ENCODE results near the gene IFIT3.

IFIT3 gene

DNA sequence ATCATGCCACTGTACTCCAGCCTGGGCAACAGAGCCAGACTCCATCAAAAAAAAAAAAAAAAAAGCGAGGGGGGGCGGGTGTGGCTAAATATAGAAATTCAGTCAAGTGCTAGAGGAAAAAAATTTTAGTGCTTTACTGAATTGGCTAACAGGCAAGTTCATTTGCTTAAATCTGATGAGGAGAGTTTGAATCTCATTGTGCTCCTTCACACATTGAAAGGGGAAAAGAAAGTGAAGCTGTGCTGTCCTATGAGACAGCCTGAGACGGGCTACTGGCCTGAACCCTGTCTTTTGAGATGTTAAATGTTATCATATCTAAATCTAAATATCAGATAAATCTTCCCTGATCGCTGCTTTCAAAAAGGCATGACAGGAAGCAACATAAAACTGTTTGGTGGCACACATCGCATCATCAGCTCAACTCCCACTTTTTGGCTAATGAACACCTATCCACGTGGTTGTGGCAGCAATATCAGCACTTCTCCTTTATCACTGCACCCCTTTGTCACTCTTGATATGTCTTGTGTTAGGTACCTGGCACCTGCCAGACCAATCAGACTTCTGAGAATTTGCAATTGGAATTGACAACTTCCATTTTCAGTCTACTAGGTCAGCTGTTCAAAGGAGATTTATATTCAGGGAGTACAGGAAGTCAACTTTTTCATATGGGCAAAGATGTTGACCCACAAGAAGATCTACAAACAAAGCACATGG, 36.1 kb downstream of the IFIT3 start:
- DNase-seq: no peak

DNA sequence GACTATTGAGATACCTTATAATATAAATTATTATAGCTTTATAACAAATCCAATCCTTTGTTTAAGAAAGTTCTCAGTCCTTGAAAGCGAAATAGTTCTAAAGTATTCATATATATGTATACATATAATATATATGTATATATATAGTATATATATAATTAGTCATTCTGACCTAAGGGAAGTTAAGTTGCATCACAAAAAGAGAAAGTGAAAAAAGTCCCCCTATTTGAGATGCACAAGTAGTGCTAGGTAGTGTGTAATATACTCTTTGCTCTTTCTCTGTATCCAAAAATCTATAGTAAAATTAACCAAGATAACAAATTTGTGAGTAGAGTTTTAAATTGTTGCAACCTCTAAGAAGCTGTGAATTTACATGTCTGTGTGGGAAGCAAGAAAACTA, 36.7 kb downstream of the IFIT3 start:
- DNase-seq: no peak

DNA sequence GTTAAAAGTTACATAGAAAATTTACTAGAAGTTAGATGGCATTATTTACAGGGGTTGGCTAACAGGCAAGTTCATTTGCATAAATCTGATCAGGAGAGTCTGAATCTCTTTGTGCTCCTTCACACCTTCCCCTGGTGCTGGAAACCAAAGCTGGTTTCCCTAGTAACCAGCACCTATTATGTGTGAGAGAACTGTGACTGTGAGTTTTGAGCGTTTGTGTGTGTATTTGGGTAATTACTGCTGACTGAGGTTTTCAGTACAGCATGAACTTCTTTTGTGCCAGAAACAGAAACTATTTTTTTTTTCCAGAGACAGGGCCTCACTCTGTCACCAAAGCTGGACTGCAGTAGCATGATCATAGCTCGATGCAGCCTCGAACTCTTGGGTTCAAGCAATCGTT, 39.7 kb downstream of the IFIT3 start:
- DNase-seq: no peak

DNA sequence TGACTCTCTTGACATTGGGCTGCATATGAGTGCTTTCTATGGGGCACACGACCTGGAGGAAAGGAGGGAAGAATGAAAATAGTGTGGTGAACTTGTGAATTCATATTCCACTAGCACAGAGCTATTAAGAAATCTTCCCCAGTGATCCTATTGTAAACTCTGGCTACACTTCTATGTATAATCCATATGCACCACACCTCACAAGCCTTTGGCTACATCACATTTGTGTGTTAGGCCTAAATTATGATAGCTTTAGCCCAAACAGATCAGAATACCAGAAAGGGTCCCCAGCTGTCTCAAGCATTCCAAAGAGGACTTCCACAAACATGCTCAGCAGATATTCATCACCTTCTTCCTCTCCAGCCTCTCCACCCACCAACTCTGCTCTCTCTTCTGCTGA, 40.3 kb downstream of the IFIT3 start:
- DNase-seq: no peak

DNA sequence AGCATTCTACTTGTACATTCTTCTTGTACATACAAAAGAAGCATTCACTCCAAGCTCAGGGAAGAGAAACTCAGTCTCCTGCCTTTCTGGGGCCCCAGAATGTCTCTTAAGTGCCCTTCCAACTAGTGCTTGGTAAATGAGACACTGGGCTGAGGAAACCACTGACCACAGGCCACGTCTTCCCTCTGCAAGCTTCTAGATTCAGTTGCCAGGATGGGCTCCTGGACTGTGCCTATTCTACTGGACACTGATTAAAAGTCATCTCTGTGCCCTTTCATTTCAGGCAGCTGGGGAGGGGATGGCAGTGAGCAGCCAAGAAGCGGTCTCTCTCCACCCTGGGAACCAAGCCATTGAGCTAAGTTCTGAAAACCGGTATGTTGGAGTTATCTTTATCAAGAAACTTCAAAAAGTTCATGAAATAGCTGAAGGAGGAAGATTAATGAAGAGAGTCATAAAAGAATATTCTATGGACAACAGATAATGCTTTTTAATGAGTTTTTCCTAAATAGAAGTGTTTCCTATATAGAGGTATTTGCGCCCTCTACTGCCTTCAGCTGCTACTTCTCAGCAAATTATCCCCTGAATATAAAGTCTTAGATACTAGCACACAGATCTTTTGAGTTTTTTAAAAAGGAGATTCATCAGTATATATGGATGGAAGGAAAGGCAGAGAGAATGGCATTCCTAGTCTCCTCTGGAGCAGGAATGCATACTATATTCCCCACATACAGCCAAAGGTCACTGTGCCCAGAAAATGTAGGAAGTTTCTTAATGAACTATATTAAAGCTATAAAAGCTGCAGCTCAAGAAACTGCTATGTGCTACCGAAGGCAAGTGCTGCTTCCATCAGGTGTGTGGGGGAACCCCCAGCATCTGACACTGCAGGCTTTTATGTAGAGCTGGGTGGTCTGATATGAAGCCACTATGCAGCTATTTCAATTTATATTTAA, 41.6 kb downstream of the IFIT3 start:
- no peak for DNase-seq

DNA sequence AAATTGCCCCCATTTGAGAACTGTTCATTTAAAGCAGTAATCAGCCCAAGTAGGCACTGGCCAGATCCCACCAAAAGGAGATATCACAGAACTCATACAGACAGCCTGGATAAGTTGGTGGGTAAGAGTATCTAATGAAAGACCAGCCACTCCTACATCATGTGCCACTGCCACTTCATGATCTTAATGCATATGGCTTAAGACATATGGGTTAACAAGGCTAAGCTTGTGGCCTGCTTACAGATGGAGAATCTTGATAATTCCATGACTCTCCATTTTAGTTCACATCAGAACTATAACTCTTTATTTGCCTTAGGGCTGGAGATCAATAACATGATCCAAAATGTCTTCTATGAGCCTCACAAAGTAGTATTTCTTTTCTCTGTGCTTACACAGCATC, 43.3 kb downstream of the IFIT3 start:
- DNase-seq: no peak

DNA sequence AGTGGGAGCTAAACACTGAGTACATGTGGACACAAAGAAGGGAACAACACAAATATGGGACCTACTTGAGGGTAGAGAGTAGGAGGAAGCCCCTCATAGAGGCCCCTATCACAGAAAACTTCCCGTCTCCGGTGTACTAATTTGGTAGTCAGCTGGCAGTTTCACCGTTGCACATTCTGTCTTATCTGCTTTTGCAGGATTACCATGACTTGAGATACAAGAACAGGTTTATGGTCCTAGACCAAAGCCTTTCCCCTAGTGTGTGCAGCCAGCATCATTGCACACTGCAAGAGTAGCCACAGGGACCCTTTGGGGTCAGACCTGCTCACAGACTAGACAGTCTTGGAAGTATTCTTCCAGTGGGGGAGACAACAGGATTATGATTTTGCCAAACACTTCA, 44.2 kb downstream of the IFIT3 start:
- no peak for DNase-seq

DNA sequence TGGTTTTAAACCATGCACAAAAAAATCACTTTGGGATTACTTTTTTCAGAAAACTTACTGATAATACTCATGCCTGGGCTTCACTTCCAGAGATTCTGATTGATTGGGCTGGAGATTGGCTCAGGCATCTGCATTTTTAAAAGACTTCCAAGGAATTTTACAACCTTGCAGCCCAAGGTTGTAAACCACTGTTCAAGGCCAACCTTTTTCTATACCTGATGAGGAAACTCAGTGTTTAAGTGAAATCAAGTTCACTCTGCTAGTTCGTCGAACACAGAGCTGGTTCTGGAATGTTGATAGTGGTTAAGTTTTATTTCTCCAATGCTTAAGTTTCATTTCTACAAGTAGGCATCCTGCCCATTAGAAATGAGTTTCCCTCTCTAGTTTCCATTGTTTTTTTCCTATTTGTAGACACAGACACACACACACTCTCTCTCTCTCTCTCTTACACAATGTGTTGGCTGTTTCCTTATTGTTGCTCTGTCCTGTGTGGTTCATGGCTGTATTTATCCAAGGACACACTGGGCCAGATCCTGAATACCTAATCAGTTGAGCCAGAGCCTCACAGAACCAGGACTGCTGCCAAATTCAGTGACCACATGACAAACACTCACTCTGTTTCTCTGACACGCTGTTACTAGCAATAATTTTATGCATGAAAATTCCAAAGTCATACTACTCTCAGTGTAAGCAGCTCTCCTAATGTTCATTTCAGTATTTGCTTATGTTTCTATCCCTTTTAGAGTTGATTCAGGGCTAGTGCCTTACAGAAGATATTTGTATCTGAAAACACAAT, 46.3 kb downstream of the IFIT3 start:
- no peak for DNase-seq

DNA sequence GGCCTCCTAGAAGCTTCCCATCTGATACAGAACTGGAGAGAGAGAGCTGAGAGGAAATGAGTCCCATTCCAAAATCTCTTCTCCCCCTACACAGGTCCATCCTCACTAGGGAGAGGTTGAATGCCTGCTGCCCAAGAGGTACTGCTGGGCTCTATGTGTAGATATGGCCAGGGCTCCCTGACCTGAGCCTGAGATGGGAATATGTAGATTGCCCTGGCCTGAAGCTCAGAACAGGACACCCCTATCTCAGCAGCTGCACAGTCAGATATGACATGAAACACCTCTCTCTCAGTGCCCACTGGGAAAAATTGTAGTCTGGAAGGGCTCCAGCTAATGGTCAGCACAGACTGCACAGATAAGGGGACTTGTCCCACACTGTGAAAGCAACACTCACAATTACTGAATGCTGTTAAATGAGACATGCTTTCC, 46.9 kb downstream of the IFIT3 start:
- DNase-seq: no peak

DNA sequence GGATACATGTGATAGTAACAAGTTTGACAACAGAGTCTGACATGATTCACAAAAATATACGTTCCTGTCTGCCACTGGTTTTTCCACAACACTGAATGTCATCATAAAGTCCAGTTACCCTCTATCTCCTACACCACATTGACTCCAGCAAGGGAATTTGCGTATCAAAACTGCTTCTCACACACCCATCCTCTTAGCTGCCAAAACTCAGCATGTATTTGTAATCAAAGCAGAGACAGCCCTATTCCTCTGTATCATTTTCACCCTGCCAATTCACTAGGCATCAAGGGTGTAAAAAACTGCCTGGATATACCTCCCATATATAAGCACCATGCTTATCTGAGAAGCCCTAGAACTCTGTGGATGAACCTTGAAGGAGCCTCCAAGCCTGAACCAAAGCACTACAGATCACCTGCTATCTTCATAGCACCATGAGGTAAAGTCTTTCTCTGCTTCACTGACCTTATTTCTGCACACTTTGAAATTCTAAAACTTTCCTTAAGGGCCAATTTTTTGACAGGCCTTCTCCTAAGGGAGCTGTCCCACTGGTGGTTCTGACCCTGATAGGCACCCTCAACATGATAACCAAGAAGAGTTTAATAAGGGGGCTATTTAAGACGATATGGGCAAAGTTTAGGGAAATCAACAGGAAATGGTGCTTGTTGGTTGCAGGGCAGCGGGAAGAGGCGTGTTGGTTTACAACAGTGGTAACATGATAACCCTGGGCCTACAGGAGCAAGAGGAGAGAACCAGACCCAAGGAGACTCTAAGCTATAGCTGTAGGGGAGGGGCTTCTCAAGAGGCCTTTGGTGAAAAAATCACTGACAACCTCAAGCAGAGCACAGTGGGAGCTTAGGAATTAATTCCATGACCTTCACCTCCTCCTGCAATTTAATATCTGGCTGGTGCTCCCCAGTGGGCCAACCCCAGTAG, 50.2 kb downstream of the IFIT3 start, which contains the start of gene IFIT1B:
Gene IFIT1B (plus strand): TSS at position 352 of the 933 bp plus-strand sequence. CDS start 80 bp downstream, at position 432.
- DNase-seq: no peak

DNA sequence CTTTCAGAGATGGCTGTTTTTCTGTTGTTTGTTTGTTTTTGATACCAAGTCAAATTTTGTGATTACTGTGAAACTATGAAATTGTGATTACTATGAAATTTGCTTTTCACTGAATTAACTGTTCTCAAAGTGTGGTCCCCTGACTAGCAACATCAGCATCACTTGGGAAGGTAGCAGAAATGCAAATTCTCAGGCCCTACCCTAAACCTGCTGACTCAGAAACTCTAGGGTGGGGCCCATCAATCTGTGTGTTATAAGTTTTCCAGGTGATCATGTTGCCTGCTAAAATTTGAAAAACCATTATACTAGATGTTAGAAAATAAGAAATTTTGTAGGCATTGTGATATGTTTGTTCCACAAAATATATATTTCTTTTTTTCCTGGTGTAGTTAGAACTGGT, 51.3 kb downstream of the IFIT3 start:
- DNase-seq: no peak

DNA sequence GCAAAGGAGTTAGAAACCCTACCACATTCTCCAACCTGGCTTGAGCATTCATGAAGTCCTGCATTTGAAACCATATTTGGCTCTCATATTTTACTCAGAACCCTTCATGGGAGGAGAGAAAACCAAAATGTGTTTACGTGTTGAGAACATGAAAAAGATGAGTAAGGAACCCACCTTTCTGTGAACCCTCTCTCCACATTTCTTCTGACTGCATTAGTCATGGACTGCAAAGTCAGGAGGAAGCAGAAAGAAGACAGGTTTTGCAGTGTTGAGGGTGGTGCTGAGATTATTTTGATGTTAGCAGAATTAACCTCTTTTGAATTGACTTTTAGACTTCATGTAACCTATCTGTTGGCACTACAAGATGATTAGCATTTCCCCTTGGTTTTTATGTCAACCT, 55.0 kb downstream of the IFIT3 start:
- no peak for DNase-seq

DNA sequence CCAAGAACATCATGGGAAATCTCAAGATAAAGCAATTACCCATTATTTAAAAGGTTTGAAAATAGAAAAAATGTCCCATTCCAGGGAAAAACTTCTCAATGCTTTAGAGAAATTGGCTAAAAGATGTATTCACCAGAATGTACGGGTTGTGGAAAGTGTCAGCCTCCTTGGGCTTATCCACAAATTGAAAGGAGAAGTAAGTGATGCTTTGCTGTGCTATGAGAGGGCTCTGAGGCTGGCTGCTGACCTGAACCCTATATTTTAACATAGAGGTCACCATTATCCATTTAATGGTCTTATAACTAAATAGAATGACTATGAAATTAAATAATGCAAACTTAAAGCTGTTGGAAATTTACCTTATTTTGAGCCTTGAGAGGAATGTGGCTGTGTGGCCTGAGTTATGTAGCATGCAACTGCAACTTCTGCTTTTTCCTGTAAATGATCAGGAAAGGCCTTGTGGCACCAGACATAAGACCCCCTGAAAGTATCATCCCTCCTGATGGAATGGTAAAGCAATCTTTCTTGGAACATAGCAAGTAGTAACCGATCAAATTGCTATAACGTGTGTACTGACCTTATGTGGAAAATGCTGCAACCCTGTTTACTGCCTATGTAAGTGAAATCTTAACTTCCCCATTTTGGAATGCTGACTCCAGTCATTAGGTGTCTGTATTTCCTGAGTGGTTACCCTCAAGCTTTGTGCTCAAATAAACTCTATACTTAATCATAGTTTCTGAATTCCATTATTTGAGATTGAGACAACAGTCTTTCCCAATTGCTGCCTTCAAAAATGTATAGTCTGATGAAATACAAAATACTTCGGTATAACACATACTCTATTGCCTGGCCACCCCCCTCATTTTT, 56.9 kb downstream of the IFIT3 start:
- no peak for DNase-seq

DNA sequence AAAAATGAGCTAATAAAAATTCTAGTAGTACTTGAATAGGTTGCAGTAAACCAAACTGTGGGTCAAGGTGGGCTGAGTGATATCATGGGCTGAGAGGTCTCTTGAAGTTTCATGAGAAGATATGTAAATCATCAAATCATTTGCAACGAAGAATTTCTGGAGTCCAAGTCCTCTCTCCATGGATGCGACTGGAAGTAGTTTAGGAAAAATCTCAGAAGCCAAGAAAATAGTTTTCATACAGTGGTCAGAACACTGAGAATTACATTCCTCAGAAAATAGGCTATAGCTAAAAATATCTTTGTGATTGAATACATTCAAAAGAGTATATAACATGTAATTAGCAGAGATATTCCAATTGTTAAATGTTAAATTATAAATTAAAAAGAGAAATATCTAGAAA, 61.0 kb downstream of the IFIT3 start:
- no peak for DNase-seq

DNA sequence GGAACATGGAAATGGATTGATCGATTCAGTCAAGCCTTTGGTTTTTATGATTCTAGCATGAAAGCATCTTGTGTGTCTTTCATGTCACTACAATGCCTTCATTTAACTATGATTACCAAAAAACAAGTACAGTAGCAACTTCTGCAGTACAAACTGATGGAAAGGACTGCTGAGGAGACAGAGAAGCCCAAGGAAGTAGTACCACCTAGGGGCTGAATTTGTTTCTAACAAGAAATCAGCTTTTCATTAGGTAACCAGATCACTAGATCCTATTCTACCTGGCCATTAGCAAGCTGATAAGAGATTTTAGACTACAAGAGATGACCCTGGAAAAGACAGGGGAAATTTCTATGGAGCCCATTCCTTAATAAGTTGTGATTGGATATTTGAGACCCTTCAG, 61.5 kb downstream of the IFIT3 start:
- DNase-seq: no peak

Data from activated gamma-delta T cell treated with Interleukin-2 at 50 U/mL for 16 hours (primary cell).